Measurements from ENCODE around the gene ZNF845.
A peak's percentile ranks its signal among the peaks of the same experiment; 100 is the strongest.
"Not testable (repeated sequence)": the region's sequence is repeated elsewhere in the genome, so short reads cannot be mapped to it uniquely, and the experiment has no call there.

ZNF845 gene

GRCh38 chr19:53388168-53388567 is 54.6 kb downstream of the ZNF845 start:
- DNase-seq: no peak

- DNase-seq: no peak
These were observed 55.4 kb downstream of the ZNF845 start for GRCh38 chr19:53388904-53389303.

GRCh38 chr19:53389571-53389970 is 56.0 kb downstream of the ZNF845 start:
- DNase-seq: no peak

GRCh38 chr19:53389978-53390377 is 56.4 kb downstream of the ZNF845 start:
- no peak for DNase-seq

- no peak for DNase-seq
These were observed 61.0 kb downstream of the ZNF845 start for GRCh38 chr19:53394522-53394973.

- peak; percentile 96 for DNase-seq
These were observed 61.7 kb downstream of the ZNF845 start, which contains the start of gene ZNF765 for GRCh38 chr19:53394974-53395839. Gene ZNF765, plus strand, starts transcription at chr19:53395149. Its CDS starts 2,867 bp downstream, at chr19:53398016.

GRCh38 chr19:53395840-53396524 is 62.4 kb downstream of the ZNF845 start:
- not testable (repeated sequence) for DNase-seq

- no peak for DNase-seq
These were observed 62.9 kb downstream of the ZNF845 start for GRCh38 chr19:53396525-53396868.

GRCh38 chr19:53397918-53398317 is 64.4 kb downstream of the ZNF845 start:
- DNase-seq: not testable (repeated sequence)
